GM12878 (cell line): ENCODE measurements around the gene ADGRL3. TPM values are rescaled to one million over a fixed set of nuclear protein-coding genes. Genes with fewer than 3 reads are reported as not detected.

Source experiments
- ATAC-seq: fragments of 200-7000 bp; cut with Tn5 transposase; 3 replicates; pipeline ENCODE4 v1.9.1; 2020; ENCODE audit warnings: mild to moderate bottlenecking, moderate library complexity
- BruUV-seq: library from RNA; stranded (reverse); fragments of 400-500 nt; replicated peaks from 2 replicates; lab custom pipeline; 2021; lab: Mats Ljungman, UMichigan
- CTCF ChIA-PET: fragments of 300-600 bp; sonication (Branson Sonifier 250); formaldehyde crosslinking; extraction: SDS; loops from one replicate; lab custom pipeline; 2021; ENCODE audit warnings: inconsistent platforms; lab: Yijun Ruan, JAX
- POLR2A ChIA-PET: fragments of 350-600 bp; formaldehyde crosslinking; extraction: SDS; loops from one replicate; lab custom pipeline; 2021; ENCODE audit warnings: inconsistent platforms; lab: Charles Lee
- RAD21 ChIA-PET: fragments of 300-600 bp; sonication (Branson Sonifier 250); formaldehyde crosslinking; loops from one replicate; lab custom pipeline; 2023; ENCODE audit warnings: antibody characterized with exemption; ENCODE audit not compliant: unreplicated experiment; lab: Charles Lee
- SMC1A ChIA-PET: fragments of 300-600 bp; sonication (Branson Sonifier 250); formaldehyde crosslinking; loops from one replicate; lab custom pipeline; 2023; ENCODE audit not compliant: unreplicated experiment, uncharacterized antibody; lab: Charles Lee
- DNase-seq: peaks from one replicate; pipeline ENCODE4 v3.0.0-alpha.2; 2011; ENCODE audit warnings: low read depth, low spot score
- FAIRE-seq: peaks from 3 replicates; lab custom pipeline; 2011; peaks lifted over from hg19 to GRCh38; lab: Jason Lieb, UNC
- H2AFZ ChIP-seq: 2 replicates; pipeline ENCODE4 v1.6.0; 2011; ENCODE audit warnings: low read depth, low read length, control low read depth; ENCODE audit not compliant: control insufficient read depth
- H3K27ac ChIP-seq: 2 replicates; pipeline ENCODE4 v1.5.1; 2011; ENCODE audit warnings: control low read depth; ENCODE audit not compliant: control insufficient read depth, insufficient read depth
- H3K27me3 ChIP-seq, 2 experiments: replicated peaks in 1 of 2; 2 replicates each; pipeline versions ENCODE4 v1.6.0 to v1.6.1; 2011; ENCODE audit warnings: low read length in 1 of 2; ENCODE audit not compliant: control insufficient read depth in 2 of 2, insufficient read depth in 2 of 2
- H3K36me3 ChIP-seq, 2 experiments: 2 replicates each; pipeline ENCODE4 v1.5.1; 2011; ENCODE audit warnings: low read length in 1 of 2; ENCODE audit not compliant: control insufficient read depth in 2 of 2, insufficient read depth in 2 of 2
- H3K4me1 ChIP-seq: 2 replicates; pipeline ENCODE4 v1.6.1; 2011; ENCODE audit warnings: mild to moderate bottlenecking, low read length, moderate library complexity, mixed read lengths; ENCODE audit not compliant: control insufficient read depth, insufficient read depth
- H3K4me2 ChIP-seq: 2 replicates; pipeline ENCODE4 v1.6.0; 2011; ENCODE audit warnings: control low read depth; ENCODE audit not compliant: control insufficient read depth, insufficient read depth
- H3K4me3 ChIP-seq: fragments of 200-600 bp; sonication (generic); 2 replicates; pipeline ENCODE4 v1.5.1; 2016
- H3K79me2 ChIP-seq: 2 replicates; pipeline ENCODE4 v1.6.0; 2011; ENCODE audit warnings: low read length; ENCODE audit not compliant: control insufficient read depth, insufficient read depth
- H3K9ac ChIP-seq: 2 replicates; pipeline ENCODE4 v1.8.0; 2011; ENCODE audit warnings: low read length, control low read depth, mixed read lengths; ENCODE audit not compliant: control insufficient read depth, insufficient read depth
- H3K9me3 ChIP-seq: replicated peaks from 3 replicates; pipeline ENCODE4 v1.5.1; 2011; ENCODE audit warnings: mild to moderate bottlenecking, low read length; ENCODE audit not compliant: control insufficient read depth, insufficient read depth
- H4K20me1 ChIP-seq: 2 replicates; pipeline ENCODE4 v1.6.0; 2011; ENCODE audit not compliant: control insufficient read depth, insufficient read depth
- DPF2 ChIP-seq: fragments of 450-650 bp; IDR thresholded peaks from 2 replicates; pipeline ENCODE4 v1.6.1; 2017; ENCODE audit warnings: mild to moderate bottlenecking
- EED ChIP-seq: sonication (generic); IDR thresholded peaks from 2 replicates; pipeline ENCODE4 v1.6.1; 2016; ENCODE audit warnings: antibody characterized with exemption, low read depth
- ETV6 ChIP-seq, 2 experiments: fragments of 450-650 bp in 1 of 2; IDR thresholded peaks in 1 of 2; conservative IDR thresholded peaks in 1 of 2; 2 replicates each; pipeline ENCODE4 v1.6.1; 2014; ENCODE audit warnings: antibody characterized with exemption in 1 of 2, borderline replicate concordance in 1 of 2, low read depth in 1 of 2, mild to moderate bottlenecking in 1 of 2, moderate library complexity in 1 of 2
- EZH2 ChIP-seq: IDR thresholded peaks from 2 replicates; pipeline ENCODE4 v1.6.1; 2012; ENCODE audit warnings: low read depth, mild to moderate bottlenecking, control low read depth, inconsistent platforms, low read length, borderline replicate concordance; ENCODE audit not compliant: control insufficient read depth
- JUND ChIP-seq: IDR thresholded peaks from 2 replicates; pipeline ENCODE4 v1.6.1; 2012; ENCODE audit warnings: low read depth, mild to moderate bottlenecking, low read length, improper control_type of control experiment, moderate library complexity
- KLF5 ChIP-seq: fragments of 450-650 bp; IDR thresholded peaks from 2 replicates; pipeline ENCODE4 v1.6.1; 2014; ENCODE audit warnings: mild to moderate bottlenecking; ENCODE audit not compliant: partially characterized antibody
- MEF2B ChIP-seq: fragments of 450-650 bp; IDR thresholded peaks from 2 replicates; pipeline ENCODE4 v1.6.1; 2018; ENCODE audit warnings: mild to moderate bottlenecking, moderate library complexity; ENCODE audit not compliant: partially characterized antibody, poor library complexity, severe bottlenecking
- MYB ChIP-seq: fragments of 150-350 bp; IDR thresholded peaks from 2 replicates; pipeline ENCODE4 v1.6.1; 2014; ENCODE audit warnings: mild to moderate bottlenecking, low read depth, low read length, borderline replicate concordance
- NBN ChIP-seq: fragments of 450-650 bp; IDR thresholded peaks from 2 replicates; pipeline ENCODE4 v1.6.1; 2016
- SMARCA5 ChIP-seq: fragments of 450-650 bp; IDR thresholded peaks from 2 replicates; pipeline ENCODE4 v1.6.1; 2017; ENCODE audit warnings: mild to moderate bottlenecking
- SREBF2 ChIP-seq: IDR thresholded peaks from 2 replicates; pipeline ENCODE4 v1.6.1; 2012; ENCODE audit warnings: mild to moderate bottlenecking, low read length
- STAT3 ChIP-seq: IDR thresholded peaks from 2 replicates; pipeline ENCODE4 v1.6.1; 2011; ENCODE audit warnings: low read depth, low read length, improper control_type of control experiment
- ZNF207 ChIP-seq: fragments of 450-650 bp; IDR thresholded peaks from 2 replicates; pipeline ENCODE4 v1.6.1; 2014; ENCODE audit warnings: antibody characterized with exemption, mild to moderate bottlenecking, borderline replicate concordance
- ZNF274 ChIP-seq: IDR thresholded peaks from one replicate; pipeline ENCODE4 v1.8.0; 2011; ENCODE audit not compliant: insufficient read length, insufficient read depth
- whole genome bisulfite sequencing: methylation state at CpG from one replicate; pipeline ENCODE4 v1.1.6; 2016; ENCODE audit warnings: low lambda C conversion rate; ENCODE audit not compliant: insufficient replicate concordance, insufficient coverage; ENCODE audit errors: missing lambda C conversion rate; 5-methylcytosine and 5-hydroxymethylcytosine counted together
- in situ Hi-C: fragments of 300-500 bp; cut with MboI; formaldehyde crosslinking; loops from 9 replicates; pipeline ENCODE4 v1.14.3; 2018; ENCODE audit warnings: mixed read lengths
- intact Hi-C: fragments of 100-400 bp; cut with micrococcal nuclease; formaldehyde crosslinking; loops from one replicate; pipeline ENCODE4 v1.14.2; 2022; ENCODE audit not compliant: unreplicated experiment
- polyA plus RNA-seq, 11 experiments: library from polyadenylated mRNA; depleted of rRNA in 4 of 11; unstranded in 6 of 11; stranded (reverse) in 5 of 11; fragments of >200 nt; fragmentation: Nextera tagmentation in 4 of 11; fragmentation: Illumina TruSeq in 1 of 11; extraction: Ambion mirVana in 4 of 11; extraction: Trizol in 1 of 11; gene quantifications; 1 replicate in 1 of 11; 2 replicates in 10 of 11; pipeline versions ENCODE4 v1.2.1 to v1.2.3, GENCODE V29; 2011 to 2016; ENCODE audit warnings: inconsistent platforms in 2 of 11, missing spikeins in 2 of 11, low read depth in 1 of 11
- total RNA-seq, 4 experiments: library from RNA; depleted of rRNA in 3 of 4; stranded (reverse); fragments of >200 nt in 3 of 4; fragmentation: Illumina TruSeq in 1 of 4; extraction: Trizol in 1 of 4; gene quantifications; 2 replicates each; pipeline versions ENCODE4 v1.2.1 to v1.2.3, GENCODE V29; 2013 to 2021
- TF ChIP-seq, protein P1 (sequence below): fragments of 450-650 bp; IDR thresholded peaks from 2 replicates; pipeline ENCODE4 v1.6.1; 2018; ENCODE audit warnings: mild to moderate bottlenecking, low read depth, moderate library complexity; ENCODE audit not compliant: partially characterized antibody
- TF ChIP-seq, protein P2 (sequence below): IDR thresholded peaks from 2 replicates; pipeline ENCODE4 v1.6.1; 2012; ENCODE audit warnings: improper control_type of control experiment, low read depth, low read length; ENCODE audit not compliant: insufficient replicate concordance

ADGRL3 gene
- total and polyA plus RNA-seq, 10 of the 15 experiments (the other 5 are each of a cell fraction or from before 2014, with no cell fraction given): 1.1 TPM; not detected in 9

DNA sequence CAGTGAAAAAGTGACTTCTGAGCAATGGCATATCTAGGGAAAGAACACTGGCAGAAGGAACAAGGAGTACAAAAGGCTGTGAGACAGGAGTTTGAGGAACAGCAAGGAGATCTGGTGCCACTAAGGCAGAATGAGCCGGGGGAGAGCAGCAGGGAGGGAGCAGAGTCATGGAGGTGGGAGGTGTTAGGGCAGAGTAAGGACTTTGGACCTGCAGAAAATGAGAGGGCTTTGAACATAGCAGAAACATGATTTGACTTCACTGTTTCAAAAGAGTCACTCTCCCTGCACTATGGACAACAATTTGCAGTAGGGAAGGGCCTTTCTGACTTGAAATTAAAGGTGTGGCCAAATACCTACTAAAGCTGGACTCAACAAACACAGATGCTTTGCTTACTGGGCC is 356.2 kb downstream of the ADGRL3 start:
- no peak for DNase-seq
- no peaks in the 10 kb centered on the region for H3K27me3 ChIP-seq
- FAIRE-seq: no peak
- H3K9me3 ChIP-seq: no peaks in the 10 kb centered on the region
- H3K4me3 ChIP-seq: no peak overlapping the region
- no peaks in the 10 kb centered on the region for H3K4me1 ChIP-seq
- ATAC-seq: no peak
- H3K27ac ChIP-seq: no peak overlapping the region
- no peak overlapping the region for H3K9ac ChIP-seq
- in situ Hi-C loops: no loop called here
- ChIA-PET RAD21 (no interaction called here), CTCF (no interaction called here), POLR2A (no interaction called here), SMC1A (interaction anchor here (1.0 kb wide), 1 partner anchor 70 kb away, joined by 3 read pairs; no protein-coding TSS in a partner anchor)
- no peak overlapping the region for H3K4me2 ChIP-seq
- H3K36me3 ChIP-seq: no peaks in the 10 kb centered on the region
- BruUV-seq: no TSS peak
- intact Hi-C loops: no loop called here
- H2AFZ ChIP-seq: no peak overlapping the region
- WGBS: 0% methylated on average over 1 of the region's 1 CpG
- no peaks in the 10 kb centered on the region for H3K79me2 ChIP-seq
- no peaks in the 10 kb centered on the region for H4K20me1 ChIP-seq
- TF ChIP-seq ZNF207: no peak
- no peak for TF ChIP-seq STAT3
- no peak for TF ChIP-seq JUND
- no peak for TF ChIP-seq MYB
- TF ChIP-seq EZH2: no peak
- no peak for TF ChIP-seq DPF2
- no peak for TF ChIP-seq NBN
- TF ChIP-seq EED: no peak
- no peak for TF ChIP-seq ZNF274
- no peak for TF ChIP-seq SMARCA5
- TF ChIP-seq, protein P1, sequence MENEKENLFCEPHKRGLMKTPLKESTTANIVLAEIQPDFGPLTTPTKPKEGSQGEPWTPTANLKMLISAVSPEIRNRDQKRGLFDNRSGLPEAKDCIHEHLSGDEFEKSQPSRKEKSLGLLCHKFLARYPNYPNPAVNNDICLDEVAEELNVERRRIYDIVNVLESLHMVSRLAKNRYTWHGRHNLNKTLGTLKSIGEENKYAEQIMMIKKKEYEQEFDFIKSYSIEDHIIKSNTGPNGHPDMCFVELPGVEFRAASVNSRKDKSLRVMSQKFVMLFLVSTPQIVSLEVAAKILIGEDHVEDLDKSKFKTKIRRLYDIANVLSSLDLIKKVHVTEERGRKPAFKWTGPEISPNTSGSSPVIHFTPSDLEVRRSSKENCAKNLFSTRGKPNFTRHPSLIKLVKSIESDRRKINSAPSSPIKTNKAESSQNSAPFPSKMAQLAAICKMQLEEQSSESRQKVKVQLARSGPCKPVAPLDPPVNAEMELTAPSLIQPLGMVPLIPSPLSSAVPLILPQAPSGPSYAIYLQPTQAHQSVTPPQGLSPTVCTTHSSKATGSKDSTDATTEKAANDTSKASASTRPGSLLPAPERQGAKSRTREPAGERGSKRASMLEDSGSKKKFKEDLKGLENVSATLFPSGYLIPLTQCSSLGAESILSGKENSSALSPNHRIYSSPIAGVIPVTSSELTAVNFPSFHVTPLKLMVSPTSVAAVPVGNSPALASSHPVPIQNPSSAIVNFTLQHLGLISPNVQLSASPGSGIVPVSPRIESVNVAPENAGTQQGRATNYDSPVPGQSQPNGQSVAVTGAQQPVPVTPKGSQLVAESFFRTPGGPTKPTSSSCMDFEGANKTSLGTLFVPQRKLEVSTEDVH: no peak
- no peak for TF ChIP-seq MEF2B
- TF ChIP-seq ETV6 (conservative IDR thresholded peaks at IDR 0.05 in 1 of 2, IDR thresholded peaks at IDR 0.05 in 1 of 2; ENCODE audit: borderline replicate concordance in 1 of 2, low read depth in 1 of 2): no peak
- TF ChIP-seq KLF5: no peak
- TF ChIP-seq, protein P2, sequence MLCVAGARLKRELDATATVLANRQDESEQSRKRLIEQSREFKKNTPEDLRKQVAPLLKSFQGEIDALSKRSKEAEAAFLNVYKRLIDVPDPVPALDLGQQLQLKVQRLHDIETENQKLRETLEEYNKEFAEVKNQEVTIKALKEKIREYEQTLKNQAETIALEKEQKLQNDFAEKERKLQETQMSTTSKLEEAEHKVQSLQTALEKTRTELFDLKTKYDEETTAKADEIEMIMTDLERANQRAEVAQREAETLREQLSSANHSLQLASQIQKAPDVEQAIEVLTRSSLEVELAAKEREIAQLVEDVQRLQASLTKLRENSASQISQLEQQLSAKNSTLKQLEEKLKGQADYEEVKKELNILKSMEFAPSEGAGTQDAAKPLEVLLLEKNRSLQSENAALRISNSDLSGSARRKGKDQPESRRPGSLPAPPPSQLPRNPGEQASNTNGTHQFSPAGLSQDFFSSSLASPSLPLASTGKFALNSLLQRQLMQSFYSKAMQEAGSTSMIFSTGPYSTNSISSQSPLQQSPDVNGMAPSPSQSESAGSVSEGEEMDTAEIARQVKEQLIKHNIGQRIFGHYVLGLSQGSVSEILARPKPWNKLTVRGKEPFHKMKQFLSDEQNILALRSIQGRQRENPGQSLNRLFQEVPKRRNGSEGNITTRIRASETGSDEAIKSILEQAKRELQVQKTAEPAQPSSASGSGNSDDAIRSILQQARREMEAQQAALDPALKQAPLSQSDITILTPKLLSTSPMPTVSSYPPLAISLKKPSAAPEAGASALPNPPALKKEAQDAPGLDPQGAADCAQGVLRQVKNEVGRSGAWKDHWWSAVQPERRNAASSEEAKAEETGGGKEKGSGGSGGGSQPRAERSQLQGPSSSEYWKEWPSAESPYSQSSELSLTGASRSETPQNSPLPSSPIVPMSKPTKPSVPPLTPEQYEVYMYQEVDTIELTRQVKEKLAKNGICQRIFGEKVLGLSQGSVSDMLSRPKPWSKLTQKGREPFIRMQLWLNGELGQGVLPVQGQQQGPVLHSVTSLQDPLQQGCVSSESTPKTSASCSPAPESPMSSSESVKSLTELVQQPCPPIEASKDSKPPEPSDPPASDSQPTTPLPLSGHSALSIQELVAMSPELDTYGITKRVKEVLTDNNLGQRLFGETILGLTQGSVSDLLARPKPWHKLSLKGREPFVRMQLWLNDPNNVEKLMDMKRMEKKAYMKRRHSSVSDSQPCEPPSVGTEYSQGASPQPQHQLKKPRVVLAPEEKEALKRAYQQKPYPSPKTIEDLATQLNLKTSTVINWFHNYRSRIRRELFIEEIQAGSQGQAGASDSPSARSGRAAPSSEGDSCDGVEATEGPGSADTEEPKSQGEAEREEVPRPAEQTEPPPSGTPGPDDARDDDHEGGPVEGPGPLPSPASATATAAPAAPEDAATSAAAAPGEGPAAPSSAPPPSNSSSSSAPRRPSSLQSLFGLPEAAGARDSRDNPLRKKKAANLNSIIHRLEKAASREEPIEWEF: no peak
- no peak for TF ChIP-seq SREBF2
